HG02571 (cell line): ENCODE results near the gene SFSWAP.

Experiments
- ATAC-seq: cut with Tn5 transposase; IDR thresholded peaks from one replicate; pipeline ENCODE4 v1.9.1; 2021; ENCODE audit warnings: mild to moderate bottlenecking, moderate library complexity; ENCODE audit not compliant: unreplicated experiment

Gene SFSWAP

DNA sequence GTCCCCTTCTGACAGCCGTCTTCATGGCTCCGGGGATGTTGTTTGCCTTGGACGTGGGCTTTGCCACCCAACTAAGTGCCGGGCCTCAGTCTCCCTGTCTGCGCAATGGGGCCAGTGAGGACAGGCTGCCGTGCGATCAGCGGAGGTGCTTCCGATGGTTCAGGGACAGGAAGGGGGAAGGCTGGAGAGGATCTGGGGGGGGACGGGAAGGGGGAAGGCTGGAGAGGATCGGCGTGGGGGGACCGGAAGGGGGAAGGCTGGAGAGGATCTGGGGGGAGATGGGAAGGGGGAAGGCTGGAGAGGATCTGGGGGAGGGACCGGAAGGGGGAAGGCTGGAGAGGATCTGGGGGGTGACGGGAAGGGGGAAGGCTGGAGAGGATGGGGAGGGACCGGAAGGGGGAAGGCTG is 120.7 kb downstream of the SFSWAP start:
- no peak for ATAC-seq

DNA sequence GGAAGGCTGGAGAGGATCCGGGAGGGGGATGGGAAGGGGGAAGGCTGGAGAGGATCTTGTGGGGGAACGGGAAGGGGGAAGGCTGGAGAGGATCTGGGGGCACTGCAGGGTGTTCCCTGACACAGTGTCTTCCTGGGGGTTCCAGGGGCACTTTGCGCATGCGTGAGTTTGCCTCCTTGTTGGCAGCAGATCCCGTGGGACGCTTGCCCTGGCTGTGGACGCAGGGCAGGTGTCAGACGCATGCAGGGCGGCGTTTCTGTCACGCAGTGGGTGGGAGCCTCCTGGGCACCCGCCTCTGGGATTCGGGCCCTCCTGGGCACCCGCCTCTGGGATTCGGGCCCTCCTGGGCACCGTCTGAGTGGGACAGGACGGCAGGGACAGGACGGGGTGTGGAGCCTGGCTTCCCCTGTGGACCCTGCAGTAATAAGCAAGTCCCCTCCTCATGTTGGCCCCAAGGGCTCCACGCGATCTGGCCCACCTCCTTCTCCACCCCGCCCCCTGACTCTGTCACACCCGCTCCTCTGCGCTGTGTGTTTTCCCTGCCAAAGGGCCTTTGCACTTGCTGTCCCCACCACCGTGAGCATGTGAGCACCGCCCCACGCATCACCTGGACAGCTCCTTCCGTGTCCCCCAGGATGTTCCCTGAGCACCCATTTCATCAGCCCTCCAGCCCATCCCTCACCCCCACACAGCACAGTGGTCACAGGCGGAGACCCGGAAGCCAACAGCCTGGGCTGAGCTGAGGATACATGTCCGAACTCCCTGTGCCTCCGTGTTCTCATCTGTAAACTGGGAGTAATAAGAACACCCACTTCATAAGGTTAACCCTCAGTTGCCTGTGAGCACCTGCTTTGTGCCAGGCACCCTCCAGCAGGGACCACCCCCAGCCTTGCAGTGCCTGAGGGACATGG is 121.7 kb downstream of the SFSWAP start:
- ATAC-seq: no peak

DNA sequence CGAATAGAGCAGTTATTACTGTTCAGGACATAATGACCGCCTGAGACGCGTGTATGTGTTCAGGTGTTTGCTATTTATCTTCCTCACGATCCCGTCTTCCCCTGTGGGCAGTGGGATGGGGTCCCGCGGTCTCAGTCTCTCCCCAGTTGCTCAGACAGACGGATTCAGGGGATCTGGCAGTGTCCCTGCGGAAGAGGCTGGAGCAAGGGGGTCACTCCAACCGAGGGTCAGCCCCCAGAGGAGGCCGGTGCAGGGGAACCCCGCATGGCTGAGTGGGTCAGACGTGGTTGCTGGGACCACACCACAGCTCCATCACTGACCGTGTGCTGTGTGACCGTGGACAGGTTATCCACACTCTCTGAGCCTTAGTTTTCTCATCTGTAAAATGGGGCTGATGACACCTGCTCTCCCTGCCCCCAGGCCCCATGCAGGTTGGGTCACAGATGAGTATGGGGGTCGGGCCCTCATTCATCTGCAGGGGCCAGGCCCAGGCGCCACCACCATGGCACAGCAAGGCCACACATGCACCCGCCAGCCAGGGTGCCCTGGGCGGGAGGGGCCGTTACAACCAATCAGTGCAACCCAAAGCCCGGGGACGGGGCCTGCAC is 122.5 kb downstream of the SFSWAP start:
- no peak for ATAC-seq

DNA sequence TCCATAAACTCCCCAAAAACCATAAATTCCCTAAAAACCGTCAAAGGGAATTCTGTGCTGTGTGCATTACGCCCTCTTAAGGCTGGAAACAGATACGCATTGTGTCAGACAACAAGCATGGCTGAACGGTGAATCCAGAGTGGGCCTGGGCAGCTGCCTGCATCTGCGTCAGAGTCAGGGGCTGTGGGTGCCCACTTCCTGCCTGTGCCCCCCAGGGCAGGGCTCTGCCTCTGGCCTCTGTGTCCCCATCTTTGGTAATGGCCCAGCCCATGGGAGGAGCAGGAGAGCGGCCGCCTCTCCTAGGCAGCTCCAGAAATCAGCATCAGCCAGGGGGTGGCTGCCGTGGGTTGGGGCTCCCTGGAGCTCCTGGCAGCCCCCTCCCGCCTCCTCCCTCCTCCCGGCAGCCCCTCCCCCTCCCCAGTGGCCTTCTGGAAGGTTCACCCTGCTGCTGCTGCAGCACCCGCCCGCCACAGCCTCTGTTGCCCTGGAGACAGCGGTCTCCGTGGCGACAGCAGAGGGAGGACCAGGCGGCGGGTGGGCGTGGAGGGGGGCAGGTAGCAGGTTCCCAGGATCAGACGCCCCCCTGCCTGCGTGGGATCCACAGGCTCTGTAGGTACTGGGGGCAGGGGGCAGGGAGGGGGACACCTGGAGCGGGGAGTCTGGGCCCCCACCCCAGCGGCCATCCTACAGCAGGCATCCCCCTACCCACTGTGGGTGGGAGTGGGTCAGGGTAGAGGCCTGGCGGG is 123.2 kb downstream of the SFSWAP start:
- ATAC-seq: no peak

DNA sequence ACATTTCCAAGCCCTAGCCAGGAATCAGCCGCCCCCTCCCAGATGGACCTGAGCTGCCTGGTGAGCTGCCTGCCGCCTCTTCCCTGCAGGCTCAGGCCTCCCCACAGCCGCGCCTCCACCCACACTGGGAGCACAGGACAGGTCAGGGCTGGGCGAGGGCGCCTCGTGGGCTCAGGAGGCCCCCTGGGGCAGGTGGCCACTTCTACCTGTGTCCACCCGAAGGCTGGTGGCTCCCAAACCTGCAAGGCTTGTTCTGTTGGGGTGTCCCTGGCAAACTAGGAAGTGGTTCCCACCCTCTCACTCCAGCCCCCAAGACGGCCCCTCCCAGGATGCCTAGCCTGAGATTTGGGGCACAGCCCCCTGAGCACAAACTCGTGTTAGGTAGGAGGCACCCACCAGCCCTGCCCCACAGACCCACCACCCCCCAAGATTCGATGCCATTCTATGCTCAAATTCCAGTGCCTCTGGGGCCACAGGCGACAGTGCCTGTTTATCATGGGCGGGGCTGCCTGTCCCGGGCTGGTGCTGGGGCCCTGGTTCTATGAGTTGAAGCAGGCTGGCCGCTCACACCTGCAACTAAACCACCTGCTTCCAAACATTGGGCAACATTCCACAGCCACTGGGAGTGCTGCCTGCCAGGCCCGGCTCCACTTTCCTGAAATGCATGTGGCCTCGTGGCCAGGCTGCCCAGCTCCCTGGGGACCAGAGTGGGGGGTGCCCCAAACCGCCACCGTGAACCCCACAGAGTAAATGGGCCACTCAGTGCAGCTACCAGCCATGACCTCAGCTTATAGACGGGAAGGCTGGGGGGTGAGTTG is 124.1 kb downstream of the SFSWAP start:
- ATAC-seq: no peak

DNA sequence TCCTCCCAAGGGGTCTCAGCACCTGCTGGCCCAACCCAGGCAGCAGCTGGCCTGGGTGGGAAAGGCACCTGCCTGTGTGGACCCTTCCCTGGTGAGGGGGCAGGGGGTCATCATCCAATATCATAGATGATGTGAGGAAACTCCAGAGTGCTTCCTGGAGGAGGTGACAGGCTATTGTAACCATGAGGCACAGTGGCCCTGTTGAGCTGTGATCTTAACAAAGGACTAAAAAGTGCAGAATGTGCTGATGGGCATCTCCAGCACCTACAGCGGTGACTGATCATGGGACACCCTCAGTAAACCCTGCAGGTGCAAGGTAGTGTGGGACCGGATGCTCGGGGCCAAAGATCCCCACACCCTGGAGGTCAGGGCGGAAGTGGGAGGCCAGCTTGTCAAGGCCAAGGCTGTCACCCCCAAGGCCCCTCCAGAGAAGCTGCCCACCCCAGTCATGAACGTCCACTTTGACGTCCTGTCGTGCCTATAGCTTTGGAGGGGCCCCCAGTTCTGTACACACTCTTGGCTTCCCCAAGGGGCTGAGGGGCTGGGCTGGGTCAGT is 124.8 kb downstream of the SFSWAP start:
- ATAC-seq: no peak

DNA sequence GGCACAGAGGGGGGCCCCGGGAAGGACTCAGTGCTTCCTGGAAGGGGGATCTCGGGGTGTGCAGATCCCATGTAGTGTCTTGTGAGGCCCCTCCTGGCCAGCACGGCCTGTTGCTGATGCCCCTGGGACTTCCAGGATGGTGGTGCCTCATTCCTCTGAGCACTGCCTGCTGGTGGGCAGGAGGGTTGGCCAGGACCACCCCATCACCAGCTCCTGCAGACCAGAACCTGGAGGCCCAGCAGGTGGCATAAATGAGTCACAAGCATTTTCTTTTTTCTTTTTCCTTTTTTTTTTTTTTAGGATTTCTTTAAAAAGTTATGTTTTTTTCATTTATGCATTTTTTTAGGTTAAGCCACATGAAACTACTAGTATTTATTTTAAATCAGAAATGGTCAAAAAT is 125.3 kb downstream of the SFSWAP start:
- ATAC-seq: no peak

DNA sequence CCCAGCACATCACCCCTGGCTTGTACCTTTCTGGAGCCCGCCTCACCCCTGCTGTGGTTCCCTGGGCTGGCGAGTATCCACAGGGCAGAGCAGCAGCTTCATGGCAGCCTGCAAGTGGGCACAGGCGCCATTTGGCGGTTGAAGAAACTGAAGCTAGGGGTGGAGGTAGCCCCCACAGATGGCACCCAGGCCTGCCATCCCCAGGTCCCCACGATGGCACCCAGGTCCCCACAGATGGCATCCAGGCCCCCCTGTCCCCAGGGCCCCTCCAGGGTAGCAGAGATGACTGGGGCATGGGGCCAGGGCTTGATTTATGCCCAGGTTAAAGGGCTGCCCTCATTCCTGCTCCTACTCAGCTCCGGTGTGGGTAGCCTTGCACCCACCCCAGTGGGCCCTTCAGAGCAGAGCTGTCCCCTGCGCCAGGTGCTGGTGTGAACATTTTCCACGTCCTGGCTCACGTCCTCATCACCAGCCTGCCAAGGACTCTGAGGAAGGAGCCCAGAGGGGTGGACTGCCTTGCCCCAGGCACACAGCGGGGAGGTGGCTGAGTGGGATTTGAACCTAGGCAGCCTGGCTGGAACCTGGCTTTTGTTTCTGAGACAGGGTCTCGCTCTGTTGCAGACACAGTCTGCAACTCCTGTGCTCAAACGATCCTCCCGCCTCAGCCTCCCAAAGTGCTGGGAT is 126.0 kb downstream of the SFSWAP start:
- no peak for ATAC-seq

DNA sequence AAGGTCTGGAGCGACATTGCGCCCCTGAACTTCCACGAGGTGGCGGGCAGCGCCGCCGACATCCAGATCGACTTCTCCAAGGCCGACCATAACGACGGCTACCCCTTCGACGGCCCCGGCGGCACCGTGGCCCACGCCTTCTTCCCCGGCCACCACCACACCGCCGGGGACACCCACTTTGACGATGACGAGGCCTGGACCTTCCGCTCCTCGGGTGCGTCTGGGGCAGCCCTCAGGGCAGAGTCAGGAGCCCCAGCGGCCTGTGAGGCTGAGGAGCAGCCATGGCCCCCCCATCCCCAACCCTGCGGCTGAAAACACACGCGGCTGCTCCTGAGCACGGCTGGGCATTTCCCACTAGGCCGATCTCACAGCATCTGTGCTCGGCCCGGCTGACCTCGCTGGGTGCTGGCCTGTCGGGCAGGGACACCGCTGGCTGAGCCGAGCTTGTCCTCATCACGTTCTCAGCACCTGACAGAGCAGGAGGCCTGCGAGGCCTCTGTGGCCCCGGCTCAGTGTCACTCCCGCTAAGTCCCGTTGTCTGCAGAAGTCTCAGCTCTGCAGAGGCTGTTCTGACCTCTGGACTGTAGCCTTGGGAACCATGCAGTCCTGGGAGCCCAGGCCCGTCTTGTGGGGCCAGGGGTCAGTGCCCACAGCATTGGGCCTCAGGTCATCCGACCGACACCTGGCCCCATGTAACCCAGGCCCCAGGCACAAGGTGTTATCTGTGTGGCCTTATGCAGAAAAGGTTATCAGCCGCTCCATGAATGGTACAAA is 129.9 kb downstream of the SFSWAP start:
- ATAC-seq: no peak

DNA sequence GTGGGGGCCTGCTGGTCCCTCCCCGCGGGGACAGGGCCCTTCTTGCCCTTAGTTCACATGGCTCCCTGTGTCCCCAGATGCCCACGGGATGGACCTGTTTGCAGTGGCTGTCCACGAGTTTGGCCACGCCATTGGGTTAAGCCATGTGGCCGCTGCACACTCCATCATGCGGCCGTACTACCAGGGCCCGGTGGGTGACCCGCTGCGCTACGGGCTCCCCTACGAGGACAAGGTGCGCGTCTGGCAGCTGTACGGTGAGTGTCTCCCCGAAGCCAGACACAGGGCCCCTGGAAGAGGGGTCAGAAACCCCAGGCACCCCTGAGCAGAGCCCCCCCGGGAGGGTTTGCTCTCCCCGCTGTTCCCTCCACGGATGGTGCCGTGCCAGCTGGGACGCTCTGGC is 130.7 kb downstream of the SFSWAP start:
- no peak for ATAC-seq

DNA sequence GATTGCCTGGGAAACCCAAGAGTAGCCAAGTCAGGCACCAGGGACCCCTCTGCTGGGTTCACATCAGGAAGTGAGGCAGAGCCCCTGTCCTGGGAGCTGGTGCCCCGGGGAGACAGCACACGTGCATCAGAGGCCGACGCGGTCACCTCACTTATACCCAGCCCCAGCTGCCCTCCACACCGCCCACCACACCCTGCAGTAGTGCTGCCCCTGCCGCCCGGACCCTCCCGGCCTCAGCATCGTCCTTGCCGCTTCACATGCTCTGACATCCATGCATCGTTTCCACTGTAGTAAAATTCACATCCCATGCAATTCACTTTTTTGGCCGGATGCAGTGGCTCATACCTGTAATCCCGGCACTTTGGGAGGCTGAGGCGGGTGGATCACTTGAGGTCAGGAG is 131.3 kb downstream of the SFSWAP start:
- no peak for ATAC-seq

DNA sequence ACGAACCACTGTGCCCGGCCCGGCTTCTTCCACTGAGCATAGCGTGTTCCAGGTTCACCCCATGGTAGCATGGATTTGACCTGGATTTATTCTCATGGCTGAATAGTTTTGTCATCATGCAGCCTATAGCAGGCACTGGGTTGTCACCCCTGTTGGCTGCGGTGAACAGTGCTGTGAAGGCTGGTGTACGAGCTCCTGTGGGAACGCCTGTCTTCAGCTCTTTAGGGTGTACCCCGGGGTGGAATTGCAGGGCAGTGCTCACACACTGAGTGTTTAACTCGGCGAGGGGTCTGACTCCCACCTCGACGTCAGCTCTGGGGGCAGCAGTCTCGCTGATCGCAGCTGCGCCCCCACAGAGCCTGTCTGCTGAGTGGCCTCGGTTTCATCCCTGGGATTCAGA is 132.6 kb downstream of the SFSWAP start:
- ATAC-seq: no peak

DNA sequence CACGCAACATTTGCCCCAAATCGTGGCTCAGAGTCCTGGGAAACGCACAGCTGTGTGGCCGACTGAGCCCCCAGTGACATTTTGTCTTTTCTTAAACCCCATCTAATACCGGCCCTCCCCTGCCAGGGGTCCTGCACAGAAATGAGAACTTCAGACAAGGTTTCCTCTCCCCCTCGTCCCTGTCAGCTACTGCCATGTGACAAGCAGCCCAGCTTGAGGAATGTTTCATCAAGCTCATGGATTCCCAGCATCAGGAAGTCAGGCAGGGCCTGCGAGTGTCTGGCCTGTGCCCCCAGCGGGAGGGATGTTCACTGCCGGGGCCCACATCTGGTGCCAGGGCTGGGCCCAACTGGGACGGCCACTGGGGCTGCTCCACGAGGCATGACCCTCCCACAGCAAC is 133.2 kb downstream of the SFSWAP start:
- no peak for ATAC-seq

DNA sequence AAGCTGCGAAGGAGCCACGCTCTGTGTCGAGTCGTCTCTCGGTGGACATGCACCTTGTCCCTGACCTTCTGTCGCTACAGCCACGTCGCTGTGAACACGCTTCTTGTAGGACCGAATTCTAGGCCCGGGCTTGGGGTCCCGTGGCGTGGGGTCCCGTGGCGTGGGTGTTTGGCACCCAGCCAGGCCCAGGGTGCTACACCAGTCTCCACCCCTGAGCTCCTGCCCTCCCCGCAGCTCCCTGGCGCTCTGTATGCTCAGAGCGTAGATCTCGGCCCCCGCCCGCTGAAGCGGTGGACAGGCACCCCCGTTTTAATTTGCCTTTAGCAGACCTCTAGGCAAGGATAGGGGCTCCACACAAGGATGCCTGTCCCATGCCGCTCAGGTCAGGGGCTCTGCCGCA is 133.8 kb downstream of the SFSWAP start:
- ATAC-seq: no peak

DNA sequence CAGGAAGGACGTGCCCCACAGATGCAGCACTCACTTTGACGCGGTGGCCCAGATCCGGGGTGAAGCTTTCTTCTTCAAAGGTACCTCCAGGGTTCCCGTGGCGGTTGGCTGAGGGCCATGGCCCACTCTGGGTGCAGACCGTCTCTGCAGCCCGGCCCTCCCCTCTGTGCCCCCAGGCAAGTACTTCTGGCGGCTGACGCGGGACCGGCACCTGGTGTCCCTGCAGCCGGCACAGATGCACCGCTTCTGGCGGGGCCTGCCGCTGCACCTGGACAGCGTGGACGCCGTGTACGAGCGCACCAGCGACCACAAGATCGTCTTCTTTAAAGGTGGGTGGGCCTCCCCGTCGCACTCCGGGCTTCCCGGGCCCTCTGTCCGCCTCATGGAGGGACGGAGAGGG is 134.2 kb downstream of the SFSWAP start:
- no peak for ATAC-seq

DNA sequence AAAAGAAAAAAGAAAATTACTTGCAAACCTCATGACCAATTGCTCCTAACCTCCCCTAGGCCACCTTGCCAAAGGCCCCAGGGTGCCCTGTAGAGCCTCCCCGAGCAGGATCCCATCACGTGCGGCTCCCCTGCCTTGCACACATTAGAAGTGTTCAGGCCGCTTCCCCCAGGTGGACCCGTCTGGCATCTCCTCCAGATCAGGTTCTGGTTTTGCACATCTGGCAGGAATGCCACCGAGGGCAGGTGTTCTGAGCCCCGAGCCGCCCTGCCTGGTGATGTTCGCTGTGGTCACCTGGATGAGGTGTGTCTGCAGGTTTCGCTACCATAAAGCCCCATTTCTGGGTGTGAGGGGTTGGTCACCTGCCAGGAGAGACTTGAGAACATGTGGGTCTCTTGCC is 136.6 kb downstream of the SFSWAP start:
- no peak for ATAC-seq

DNA sequence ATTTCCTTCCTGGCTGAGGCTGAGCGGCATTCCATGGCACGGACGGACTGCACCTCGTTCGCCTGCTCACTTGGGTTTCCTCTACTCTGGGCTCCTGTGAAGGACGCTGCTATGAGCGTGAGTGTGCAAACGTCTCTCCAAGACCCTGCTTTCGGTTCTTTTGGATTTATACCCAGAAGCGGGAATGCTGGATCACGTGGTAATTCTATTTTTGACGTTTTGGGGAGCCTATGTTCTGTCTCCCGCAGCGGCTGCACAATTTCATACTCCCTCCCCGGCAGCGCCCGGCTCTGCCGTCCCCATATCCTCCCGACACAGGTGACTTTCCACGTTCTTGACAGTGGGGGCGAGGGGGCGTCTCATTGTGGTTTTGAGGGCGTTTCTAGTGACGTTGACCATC is 137.9 kb downstream of the SFSWAP start:
- no peak for ATAC-seq
